NCI-H2227 (cell line): ENCODE data around the gene ARHGEF18.
"Not testable (repeated sequence)": the region's sequence is repeated elsewhere in the genome, so short reads cannot be mapped to it uniquely, and the experiment has no call there.

ENCODE experiments used
- DNase-seq: peaks from one replicate; lab custom pipeline; 2025; ENCODE audit not compliant: unreplicated experiment; lab: John Stamatoyannopoulos, UW

The ARHGEF18 gene

DNA sequence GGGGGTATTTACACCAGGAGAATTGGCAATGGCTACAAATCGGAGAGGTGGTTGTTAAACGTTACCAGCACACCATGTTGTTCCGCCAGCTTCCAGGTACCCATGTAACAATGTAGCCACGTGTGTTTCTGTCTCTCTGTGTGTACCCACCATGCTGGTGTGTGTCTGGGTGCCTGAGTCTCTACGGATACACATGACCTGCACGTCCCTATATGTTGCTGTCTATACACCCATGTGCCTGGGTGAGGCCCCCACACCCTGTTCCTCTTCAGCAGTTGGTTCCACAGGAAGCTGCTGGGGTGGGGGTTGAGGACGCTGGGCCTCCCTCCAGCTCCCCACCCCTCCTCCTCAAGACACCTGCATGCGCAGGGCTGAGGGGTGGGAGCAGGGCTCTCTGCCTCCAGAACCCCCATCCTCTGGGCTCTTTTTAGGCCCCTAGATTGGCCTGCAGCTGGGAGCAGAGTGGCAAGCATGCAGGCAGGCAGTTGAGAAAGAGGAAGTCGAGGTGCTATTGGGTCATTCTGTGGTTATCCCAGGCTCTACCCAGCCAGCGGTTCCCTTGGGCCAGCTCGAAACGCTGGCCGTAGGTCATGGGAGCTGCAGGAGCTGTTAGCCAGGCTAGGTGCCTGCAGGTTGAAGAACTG, at the start of gene ARHGEF18:
Gene ARHGEF18, plus strand, starts transcription at position 351 of the 644 bp plus-strand sequence. CDS start 13,954 bp downstream, outside the sequence.
- DNase-seq, result no peak

DNA sequence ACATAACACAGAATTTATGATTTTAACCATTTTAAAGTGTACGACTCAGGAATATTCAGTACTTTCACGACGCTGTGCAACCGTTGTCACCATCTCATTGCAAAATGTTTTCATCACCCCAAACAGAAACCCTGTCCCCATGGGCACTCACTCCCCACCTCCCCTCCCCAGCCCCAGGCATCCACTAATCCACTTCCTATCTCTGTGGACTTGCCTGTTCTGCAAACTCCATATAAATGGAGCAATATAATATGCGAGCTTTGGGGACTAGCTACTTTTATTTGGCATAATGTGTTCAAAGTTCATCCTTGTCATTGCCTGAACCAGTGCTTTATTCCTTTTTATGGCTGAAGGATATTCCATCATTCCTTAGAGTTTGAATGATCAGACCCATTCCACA, 47.2 kb upstream of the ARHGEF18 start:
- DNase-seq, result no peak

DNA sequence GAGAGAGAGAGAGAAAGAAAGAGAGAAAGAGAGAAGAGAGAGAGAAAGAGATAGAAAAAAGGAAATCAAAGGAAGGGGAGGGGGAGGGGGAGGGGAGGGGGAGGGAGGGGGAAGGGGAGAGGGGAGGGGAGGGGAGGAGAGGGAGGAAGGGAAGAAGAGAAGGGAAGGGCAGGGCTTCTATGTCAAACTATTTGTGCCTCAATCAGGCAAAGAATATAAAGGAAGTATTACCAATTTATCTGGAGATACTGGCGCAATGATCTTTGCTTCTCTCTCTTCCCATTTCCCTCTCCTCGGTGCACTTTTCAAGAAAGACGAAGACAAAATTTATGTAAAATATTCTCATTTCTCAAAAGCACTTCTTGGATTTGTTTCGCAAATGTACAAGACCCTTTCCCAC, 45.3 kb upstream of the ARHGEF18 start:
- DNase-seq, result no peak

DNA sequence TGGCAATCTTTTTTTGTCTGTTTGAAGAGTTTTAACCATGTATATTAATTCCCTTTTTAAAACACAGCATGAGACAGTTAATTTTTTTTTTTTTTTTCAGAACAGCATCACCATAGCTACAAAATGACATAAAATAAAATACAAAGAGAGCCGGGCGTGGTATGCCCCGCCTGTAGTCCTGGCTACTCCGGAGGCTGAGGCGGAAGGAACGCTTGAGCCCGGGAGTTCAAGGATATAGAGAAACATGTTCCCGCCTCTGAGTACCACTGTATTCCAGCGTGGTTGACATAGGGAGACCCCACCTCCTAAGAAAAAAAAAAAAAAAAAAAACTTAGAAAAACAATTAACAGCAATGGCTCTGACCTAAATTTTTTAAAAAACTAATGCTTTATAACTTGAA, 44.5 kb upstream of the ARHGEF18 start:
- DNase-seq, result no peak

DNA sequence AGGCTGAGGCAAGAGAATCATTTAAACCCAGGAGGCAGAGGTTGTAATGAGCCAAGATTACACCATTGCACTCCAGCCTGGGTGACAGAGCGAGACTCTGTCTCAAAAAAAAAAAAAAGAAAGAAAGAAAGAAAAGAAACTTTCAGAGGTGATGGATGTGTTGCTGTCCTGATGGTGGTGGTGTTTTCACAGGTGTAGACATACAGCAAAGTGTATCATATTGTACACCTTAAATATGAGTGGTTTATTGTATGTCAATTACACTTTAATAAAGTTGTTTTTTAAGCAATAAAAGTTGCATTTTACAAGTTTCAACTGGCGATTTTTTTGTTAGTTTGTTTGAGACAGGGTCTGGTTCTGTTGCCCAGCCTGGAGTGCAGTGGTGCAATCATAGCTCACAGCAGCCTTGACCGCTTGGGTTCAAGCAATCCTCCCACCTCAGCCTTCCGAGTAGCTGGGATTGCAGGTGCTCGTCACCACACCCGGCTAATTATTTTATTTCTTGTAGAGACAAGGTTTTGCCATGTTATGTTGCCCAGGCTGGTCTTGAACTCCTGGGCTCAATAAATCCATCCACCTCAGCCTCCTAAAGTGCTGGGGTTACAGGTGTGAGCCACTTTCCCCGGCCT, 41.0 kb upstream of the ARHGEF18 start:
- no peak for DNase-seq

DNA sequence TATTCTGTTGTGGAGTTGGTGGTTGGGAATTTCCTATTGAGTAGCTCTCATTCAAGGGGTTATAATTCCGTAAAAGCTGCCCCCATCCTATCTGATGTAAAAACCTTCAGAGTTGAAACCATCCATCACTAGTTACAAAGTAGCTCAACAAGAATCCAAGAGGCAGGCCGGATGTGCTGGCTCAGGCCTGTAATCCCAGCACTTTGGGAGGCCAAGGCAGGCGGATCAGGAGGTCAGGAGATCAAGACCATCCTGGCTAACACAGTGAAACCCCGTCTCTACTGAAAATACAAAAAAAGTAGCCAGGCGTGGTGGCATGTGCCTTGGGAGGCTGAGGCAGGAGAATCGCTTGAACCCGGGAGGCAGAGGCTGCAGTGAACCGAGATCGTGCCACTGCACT, 40.4 kb upstream of the ARHGEF18 start:
- not testable (repeated sequence) for DNase-seq

DNA sequence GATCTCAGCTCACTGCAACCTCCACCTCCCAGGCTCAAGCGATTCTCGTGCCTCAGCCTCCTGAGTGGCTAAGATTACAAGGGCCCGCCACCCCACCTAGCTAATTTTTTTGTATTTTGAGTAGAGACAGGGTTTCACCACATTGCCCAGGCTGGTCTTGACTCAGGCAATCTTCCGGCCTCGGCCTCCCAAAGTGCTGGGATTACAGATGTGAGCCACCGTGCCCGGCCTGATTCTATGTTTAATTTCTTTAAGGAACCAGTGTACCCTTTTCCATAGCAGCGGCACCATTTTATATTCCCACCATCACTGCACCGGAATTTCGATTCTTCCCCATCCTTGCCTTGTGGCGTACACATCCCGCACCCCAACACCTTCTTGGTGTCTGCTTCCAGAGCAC, 36.8 kb upstream of the ARHGEF18 start:
- no peak for DNase-seq

DNA sequence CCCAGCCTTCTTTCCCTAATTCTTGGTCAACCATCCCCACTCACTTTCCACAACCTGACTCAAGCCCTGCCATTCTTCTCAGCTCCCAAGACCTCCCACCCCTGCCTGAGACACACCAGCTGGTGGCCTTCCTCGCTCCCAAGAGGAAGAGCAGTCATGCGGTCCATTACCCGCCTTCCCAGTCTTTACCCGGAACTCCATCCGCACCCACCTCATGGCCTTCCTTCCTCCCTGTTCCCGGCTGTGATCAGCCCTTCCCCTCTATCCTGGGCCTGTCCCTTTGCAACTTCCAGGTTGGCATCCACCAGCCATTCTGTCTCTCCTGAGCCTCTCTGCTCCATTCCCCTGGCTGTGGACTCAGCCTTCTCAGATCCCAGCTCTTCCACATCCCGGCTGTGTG, 35.9 kb upstream of the ARHGEF18 start:
- DNase-seq, result no peak

DNA sequence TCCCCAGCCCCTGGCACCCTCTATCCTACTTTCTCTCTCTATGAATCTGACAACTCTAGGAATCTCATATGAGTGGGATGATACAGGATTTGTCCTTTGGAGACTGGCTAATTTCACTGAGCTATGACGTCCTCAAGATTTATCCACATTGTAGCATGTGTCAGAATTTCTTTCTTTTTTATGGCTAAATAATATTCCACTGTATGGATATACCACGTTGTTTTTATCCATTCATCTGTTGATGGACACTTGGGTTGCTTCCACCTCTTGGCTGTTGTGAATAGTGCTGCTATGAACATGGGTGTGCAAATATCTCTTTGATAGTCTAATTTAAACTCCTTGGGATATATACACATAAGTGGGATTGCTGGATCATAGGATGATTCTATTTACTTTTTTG, 30.6 kb upstream of the ARHGEF18 start:
- no peak for DNase-seq

DNA sequence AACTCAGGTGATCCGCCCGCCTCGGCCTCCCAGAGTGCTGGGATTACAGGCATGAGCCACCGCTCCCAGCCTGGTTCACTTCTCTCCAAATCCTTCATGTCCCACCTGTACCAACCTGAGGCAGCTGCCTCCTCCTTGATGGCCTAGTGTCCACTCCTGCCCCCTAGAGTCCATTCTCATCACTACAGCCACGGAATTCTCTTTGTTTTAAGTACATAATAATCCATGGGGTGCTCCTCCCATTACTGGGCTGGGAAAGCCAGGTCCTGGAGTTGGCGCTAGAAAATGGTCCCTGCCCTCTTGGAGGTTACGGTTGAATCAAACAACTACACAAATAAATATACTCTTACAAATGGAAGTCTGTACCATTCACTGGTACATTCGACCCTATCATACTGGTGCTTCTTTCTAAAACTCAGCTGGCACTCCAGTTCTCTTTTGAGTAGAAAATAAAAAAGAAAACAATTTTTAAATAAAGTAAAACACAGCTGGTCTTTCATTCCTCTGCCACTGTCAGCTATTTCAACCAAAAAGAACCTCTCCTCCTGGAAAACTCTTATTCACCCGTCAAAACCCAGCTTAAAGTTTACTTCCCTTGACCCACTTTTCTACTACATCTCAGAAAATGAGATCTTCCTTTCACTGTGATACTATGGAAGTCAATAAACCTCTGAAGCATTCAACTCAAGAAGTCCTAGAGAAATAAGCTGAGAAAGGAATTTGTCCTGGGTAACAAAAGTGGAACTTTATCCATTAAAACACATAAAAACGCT, 22.4 kb upstream of the ARHGEF18 start:
- no peak for DNase-seq

DNA sequence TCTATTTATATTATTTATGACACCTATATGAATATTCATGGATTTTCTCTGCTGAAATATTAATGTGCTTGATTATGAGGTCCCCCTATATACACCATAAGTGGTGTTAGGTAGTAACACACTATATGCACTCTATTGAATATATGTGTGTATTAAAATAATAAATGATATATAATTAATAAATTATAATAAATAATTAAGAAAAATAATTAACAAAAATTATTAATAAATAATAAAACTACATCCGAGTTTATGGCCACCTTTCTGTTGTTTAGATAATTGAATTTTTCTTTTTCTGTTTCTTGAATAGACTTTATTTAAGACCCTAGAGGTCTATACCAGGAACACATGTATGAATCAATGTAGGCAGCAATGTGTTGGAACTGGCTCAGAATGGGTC, 20.9 kb upstream of the ARHGEF18 start:
- DNase-seq, result no peak

DNA sequence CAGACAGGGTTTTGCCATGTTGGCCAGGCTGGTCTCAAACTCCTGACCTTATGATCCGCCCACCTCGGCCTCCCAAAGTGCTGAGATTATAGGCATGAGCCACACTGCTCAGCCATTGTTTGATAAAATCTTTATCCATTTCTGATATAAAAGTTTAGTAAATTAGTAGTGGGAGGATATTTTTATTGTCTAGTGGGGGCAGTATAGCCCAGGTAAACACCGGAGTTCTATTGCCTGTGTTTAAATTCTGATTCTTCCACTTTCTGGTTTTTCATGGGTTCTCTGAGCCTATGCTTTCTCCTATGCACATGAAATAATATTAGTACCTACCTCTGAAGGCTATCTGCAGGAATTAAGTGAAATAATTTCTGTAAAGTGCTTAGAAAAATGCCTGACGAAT, 20.1 kb upstream of the ARHGEF18 start:
- DNase-seq, result no peak

DNA sequence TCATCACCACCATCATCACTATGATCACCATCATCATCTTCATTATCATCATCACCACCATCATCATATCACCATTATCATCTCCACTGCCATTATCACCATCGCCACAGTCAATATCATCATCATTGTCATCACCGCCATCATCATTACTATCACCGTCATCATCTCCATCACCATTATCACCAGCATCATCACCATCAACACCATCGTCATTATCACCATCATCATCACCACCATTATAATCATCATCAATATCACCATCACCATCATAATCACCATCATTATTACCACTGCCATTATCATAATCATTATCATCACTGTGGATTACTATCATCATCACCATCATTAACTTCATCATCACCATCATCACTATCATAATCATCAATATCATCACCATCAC, 17.3 kb upstream of the ARHGEF18 start:
- DNase-seq, result no peak

DNA sequence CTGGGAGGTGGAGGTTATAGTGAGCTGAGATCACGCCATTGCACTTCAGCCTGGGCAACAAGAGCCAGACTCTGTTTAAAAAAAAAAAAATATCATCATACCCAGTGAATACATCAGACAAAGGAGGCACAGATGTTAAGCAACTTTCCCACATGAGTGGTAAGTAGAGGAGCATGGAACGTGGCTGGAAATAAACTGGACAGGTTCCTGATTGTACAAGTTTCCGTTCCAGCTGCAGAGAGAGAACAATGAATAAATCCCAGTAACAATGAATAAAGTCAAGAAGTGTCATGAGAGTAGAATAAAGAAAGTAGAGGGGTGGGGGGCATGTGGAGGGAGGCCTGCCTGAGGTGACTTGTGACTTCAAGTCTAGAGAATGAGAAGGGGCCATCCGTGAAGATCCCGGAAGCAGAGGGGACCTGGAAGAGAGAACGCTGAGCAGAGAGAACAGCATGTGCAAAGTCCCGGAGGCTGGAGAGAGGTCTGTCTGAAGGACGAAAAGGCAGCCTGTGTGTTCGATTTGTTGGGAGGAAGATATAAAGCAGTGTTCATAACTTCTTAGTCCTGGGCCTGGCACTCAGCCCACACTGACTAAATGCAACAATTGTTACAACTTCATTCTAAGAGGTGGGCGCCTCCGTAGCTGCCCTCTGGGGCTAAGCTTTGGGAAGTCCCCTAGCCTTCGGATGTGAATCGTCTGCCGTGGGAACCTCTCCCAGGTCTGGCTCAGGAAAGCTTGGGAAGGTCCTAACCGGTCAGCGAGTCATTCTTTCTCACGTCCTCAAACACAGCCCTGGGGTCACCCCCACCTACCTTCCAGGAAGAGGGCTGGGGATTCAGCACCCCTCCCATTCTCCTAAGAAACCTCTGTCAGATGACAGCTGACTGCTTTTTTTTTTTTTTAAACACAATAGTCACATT, 15.3 kb upstream of the ARHGEF18 start:
- DNase-seq, result no peak

DNA sequence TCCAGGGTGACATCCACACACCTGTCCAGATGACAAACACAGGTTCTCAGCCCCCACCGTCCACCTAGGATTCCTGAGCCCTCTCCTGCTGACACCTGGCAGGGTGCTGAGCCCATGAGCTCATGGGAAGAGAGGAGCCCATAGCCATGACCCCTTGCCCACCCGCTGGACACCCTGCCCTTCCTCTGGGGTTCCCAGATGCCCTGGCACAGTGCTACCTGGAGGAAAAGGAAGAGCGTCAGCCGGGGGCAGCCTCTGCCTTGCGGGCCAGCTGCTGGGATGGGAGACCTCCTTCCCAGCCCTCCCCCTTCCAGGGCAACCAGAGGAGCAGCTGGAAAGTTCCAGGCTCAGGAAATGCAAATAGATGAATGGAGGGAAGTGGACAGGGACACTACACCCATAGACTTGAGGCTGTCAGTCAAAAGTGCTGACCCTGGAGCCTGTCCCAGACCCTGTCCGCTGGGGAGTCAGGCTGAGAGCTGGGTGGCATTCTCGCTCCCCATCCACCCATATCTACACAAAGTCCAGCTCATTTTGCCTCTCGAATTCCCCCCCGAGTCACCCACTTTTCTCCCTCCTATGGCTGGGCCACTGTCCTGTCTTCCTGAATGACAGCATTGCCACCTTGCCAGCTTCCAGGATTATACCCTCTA, 12.3 kb upstream of the ARHGEF18 start:
- DNase-seq, result no peak

DNA sequence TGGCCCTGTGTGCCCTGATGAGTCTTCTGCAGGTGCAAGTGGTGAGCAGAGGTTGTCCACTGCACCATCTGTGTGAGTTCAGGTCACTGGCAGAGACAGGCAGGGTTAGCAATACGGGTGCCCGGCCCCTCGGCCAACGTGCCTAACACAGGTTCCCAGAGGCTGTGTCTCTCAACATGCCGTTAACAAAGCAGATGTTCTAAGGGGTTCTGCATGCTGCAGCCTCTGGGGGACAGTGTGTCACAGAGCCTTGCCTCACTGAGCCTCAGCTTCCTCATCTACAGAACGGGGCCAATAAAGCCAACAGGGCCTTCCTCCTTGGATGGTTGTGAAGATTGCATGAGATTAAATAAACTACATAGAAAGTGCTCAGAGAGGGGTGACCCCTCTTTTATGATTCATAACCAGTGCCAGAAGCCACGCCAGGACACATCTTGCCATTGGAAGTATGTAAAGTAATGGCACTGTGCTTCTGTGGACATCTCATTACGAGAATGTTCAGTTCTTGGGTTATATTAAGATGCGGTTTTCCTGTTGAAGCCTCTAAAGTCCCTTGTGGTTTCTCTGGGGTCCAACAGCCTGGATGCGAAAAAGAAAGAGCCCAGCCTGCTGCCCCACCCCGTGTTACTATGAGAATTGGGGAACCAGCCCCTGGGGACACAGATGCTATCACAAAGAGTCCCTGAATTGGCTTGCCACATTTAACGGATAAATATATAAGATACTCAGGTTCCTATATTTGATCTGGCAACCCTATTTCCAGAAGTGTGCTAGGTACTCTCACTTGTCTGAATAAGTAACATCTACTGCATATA, 11.2 kb upstream of the ARHGEF18 start:
- no peak for DNase-seq

DNA sequence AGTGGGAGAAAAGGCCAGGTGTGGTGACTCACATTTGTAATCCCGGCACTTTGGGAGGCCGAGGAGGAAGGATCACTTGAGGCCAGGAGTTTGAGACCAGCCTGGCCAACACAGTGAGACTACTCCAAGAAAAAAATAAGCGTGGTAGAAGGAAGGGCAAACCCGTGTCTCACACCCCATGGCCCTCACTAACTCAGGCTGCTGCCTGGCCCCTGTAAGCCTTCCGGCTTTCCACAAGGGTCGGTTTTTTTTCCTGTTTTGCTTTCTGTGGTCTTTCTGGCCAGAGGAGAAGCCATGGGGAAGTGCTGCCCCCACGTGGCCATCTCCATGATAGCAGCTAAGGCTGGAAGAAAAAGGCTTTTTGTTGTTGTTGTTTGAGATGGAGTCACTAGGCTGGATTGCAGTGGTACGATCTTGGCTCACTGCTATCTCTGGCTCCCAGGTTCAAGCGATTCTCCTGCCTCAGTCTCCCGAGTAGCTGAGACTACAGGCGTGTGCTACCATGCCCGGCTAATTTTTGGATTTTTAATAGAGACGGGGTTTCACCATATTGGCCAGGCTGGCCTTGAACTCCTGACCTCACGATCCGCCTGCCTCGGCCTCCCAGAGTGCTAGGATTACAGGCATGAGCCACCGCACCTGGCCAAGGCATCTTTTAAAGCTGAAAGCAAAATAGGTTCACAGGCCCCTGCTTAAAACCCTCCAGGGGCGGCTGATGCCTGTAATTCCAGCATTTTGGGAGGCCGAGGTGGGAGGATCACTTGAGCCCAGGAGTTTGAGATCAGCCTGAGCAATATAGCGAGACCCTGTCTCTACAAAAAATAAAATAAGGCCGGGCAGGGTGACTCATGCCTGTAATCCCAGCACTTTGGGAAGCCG, 7.5 kb upstream of the ARHGEF18 start:
- DNase-seq, result peak; percentile 84

DNA sequence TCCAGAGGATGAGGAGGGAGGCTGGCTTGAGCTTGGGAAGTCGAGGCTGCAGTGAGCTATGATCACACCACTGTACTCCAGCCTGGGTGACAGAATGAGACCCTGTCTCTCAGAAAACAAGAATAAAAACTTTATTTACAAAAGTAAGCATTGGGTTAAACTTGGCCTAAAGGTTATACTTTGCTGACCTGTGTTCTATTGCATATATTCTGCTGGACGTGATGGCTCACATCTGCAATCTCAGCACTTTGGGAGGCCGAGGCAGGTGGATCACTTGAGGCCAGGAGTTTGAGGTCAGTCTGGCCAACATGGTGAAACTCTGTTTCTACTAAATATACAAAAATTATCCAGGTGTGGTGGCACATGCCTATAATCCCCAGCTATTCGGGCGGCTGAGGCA, 6.6 kb upstream of the ARHGEF18 start:
- DNase-seq, result no peak

DNA sequence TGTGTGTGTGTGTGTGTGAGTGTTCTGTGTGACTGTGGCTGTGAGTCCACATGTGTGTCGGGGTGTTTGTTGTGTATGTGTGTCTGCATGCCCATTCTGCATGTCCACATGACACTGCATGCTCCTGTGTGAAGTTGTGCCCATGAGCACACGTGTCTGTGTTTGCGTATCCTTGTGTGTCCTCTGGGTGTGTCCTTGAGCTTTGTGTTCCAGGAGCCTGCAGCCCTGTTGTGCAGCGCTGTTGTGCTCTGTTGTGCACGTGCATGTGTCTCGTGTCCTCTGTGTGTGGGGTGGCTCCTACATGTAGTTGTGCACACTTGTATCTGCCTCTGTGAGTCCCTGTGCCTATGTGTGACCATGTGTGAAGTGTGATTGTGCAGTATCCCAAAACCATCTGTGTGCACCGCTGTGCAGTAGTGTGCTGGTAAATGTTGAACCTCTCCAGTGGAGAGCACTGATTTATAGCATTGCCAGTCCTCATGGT, 2.2 kb upstream of the ARHGEF18 start:
- DNase-seq, result no peak
